HepG2 (cell line): ENCODE results near the gene TTN. TPM values are rescaled to one million over a fixed set of nuclear protein-coding genes. Genes with fewer than 3 reads are reported as not detected.
A peak's percentile ranks its signal among the peaks of the same experiment; 100 is the strongest.

Experiments
- CBFB ChIP-seq: sonication (generic); formaldehyde crosslinking; IDR thresholded peaks from 2 replicates; pipeline ENCODE4 v1.4.0; 2020; ENCODE audit warnings: missing genetic modification reagents
- ZFP36 ChIP-seq: fragments of 150-350 bp; IDR thresholded peaks from 2 replicates; pipeline ENCODE4 v1.6.1; 2018; ENCODE audit warnings: borderline replicate concordance, low read length, low read depth; ENCODE audit not compliant: partially characterized antibody
- ZNF543 ChIP-seq: sonication (generic); formaldehyde crosslinking; IDR thresholded peaks from 2 replicates; pipeline ENCODE4 v1.4.0; 2020; ENCODE audit warnings: mild to moderate bottlenecking, missing genetic modification reagents
- ZNF549 ChIP-seq: sonication (generic); formaldehyde crosslinking; IDR thresholded peaks from 2 replicates; pipeline ENCODE4 v1.5.0; 2020; ENCODE audit warnings: missing genetic modification reagents
- ZNF790 ChIP-seq: sonication (generic); formaldehyde crosslinking; IDR thresholded peaks from 2 replicates; pipeline ENCODE4 v1.8.0; 2022; ENCODE audit warnings: missing genetic modification reagents, mild to moderate bottlenecking, borderline replicate concordance
- polyA plus RNA-seq, 8 experiments: library from polyadenylated mRNA; depleted of rRNA in 3 of 8; stranded (reverse) in 7 of 8; unstranded in 1 of 8; fragments of >200 nt; fragmentation: Illumina TruSeq in 4 of 8; extraction: Trizol in 4 of 8; gene quantifications; 2 replicates each; pipeline versions ENCODE4 v1.2.1 to v1.2.3, GENCODE V29; 2011 to 2016; ENCODE audit warnings: low read depth in 4 of 8, missing spikeins in 1 of 8, mixed read lengths in 1 of 8; ENCODE audit not compliant: insufficient read depth in 1 of 8
- total RNA-seq, 5 experiments: library from RNA; depleted of rRNA; stranded (reverse); fragments of >200 nt; fragmentation: Illumina TruSeq; extraction: Trizol; gene quantifications; 2 replicates each; pipeline ENCODE4 v1.2.3, GENCODE V29; 2016; ENCODE audit warnings: low read depth in 1 of 5
- TF ChIP-seq, protein P1 (sequence below): sonication (generic); formaldehyde crosslinking; IDR thresholded peaks from 2 replicates; pipeline ENCODE4 v1.4.0; 2020; ENCODE audit warnings: missing genetic modification reagents
- TF ChIP-seq, protein P2 (sequence below), 2 experiments: sonication (generic) in 1 of 2; formaldehyde crosslinking in 1 of 2; IDR thresholded peaks; 2 replicates each; pipeline versions ENCODE4 v1.6.1 to v1.9.0; 2014 to 2022; ENCODE audit warnings: antibody characterized with exemption in 1 of 2, borderline replicate concordance in 1 of 2, inconsistent platforms in 1 of 2, low read depth in 1 of 2, missing genetic modification reagents in 1 of 2
- TF ChIP-seq, protein P3 (sequence below): sonication (generic); formaldehyde crosslinking; IDR thresholded peaks from 2 replicates; pipeline ENCODE4 v1.8.1; 2023; ENCODE audit warnings: mild to moderate bottlenecking, inconsistent platforms, moderate library complexity, missing genetic modification reagents, borderline replicate concordance
- TF ChIP-seq, protein P4 (sequence below): sonication (generic); formaldehyde crosslinking; IDR thresholded peaks from 2 replicates; pipeline ENCODE4 v1.8.1; 2023; ENCODE audit warnings: mild to moderate bottlenecking, missing genetic modification reagents

The TTN gene
- total and polyA plus RNA-seq, 2 of the 13 experiments (the other 11 are each of a cell fraction or from before 2014, with no cell fraction given) = under 0.01 TPM

DNA sequence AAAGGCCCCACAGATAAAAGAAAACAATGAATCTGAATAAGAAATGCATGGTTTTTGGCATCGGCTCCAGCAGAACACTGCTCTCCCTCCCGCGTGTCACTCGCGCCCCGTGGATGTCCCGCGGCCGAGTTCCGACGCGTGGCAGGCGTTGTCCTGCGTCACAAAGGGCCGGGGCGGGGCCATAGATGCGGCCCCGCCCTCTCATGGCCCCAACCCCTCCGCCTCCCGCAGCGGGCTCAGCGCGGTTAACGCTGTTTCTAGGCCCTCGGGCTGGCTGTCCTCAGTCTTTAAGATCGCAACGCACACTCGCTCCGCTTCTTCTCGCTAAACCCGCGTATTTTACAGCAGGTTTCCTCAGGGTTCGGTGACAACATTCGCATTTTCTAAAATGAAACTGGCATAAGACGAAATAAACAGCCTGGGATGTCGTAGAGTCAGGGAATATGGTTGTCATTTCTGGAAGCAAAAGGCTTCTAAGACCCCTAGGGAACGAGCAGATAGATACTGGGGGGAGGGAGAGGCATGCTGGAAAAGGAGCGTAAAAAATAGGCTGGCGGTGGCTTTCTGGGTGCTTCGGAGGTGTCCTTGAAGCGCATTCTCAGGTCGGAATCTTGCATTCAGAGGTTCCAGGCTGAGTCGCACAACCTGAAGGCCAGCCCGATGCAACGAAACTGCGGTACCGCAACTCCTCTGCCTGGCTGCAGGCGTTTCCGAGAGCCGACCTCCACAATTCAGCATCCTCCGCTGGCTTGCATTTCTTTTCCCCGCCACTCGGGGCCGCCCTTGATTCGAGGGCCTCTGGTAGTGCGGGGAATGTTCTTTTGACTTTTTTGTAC is 328.6 kb downstream of the TTN start, which contains the start of gene FKBP7 (continued):
- TF ChIP-seq, protein P1, sequence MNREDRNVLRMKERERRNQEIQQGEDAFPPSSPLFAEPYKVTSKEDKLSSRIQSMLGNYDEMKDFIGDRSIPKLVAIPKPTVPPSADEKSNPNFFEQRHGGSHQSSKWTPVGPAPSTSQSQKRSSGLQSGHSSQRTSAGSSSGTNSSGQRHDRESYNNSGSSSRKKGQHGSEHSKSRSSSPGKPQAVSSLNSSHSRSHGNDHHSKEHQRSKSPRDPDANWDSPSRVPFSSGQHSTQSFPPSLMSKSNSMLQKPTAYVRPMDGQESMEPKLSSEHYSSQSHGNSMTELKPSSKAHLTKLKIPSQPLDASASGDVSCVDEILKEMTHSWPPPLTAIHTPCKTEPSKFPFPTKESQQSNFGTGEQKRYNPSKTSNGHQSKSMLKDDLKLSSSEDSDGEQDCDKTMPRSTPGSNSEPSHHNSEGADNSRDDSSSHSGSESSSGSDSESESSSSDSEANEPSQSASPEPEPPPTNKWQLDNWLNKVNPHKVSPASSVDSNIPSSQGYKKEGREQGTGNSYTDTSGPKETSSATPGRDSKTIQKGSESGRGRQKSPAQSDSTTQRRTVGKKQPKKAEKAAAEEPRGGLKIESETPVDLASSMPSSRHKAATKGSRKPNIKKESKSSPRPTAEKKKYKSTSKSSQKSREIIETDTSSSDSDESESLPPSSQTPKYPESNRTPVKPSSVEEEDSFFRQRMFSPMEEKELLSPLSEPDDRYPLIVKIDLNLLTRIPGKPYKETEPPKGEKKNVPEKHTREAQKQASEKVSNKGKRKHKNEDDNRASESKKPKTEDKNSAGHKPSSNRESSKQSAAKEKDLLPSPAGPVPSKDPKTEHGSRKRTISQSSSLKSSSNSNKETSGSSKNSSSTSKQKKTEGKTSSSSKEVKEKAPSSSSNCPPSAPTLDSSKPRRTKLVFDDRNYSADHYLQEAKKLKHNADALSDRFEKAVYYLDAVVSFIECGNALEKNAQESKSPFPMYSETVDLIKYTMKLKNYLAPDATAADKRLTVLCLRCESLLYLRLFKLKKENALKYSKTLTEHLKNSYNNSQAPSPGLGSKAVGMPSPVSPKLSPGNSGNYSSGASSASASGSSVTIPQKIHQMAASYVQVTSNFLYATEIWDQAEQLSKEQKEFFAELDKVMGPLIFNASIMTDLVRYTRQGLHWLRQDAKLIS (CRISPR knock-in tag) = no peak
- TF ChIP-seq ZFP36 (no peak), CBFB (CRISPR knock-in tag) (no peak), ZNF790 (CRISPR knock-in tag) (no peak; the same call in 1 of the 2 replicates), ZNF543 (CRISPR knock-in tag) (0 out of 2 replicates have a peak, but pooled peaks have one; percentile 12), ZNF549 (CRISPR knock-in tag) (no peak)
- TF ChIP-seq, protein P2, sequence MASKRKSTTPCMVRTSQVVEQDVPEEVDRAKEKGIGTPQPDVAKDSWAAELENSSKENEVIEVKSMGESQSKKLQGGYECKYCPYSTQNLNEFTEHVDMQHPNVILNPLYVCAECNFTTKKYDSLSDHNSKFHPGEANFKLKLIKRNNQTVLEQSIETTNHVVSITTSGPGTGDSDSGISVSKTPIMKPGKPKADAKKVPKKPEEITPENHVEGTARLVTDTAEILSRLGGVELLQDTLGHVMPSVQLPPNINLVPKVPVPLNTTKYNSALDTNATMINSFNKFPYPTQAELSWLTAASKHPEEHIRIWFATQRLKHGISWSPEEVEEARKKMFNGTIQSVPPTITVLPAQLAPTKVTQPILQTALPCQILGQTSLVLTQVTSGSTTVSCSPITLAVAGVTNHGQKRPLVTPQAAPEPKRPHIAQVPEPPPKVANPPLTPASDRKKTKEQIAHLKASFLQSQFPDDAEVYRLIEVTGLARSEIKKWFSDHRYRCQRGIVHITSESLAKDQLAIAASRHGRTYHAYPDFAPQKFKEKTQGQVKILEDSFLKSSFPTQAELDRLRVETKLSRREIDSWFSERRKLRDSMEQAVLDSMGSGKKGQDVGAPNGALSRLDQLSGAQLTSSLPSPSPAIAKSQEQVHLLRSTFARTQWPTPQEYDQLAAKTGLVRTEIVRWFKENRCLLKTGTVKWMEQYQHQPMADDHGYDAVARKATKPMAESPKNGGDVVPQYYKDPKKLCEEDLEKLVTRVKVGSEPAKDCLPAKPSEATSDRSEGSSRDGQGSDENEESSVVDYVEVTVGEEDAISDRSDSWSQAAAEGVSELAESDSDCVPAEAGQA (IDR thresholded peaks at IDR 0.05; ENCODE audit: low read depth) = peak; percentile 74; the same call in 1 of the 2 replicates
- TF ChIP-seq, protein P2 (CRISPR knock-in tag; IDR thresholded peaks at IDR 0.05; ENCODE audit: borderline replicate concordance) = 0 out of 2 replicates have a peak, but pooled peaks have one; percentile 16
- TF ChIP-seq, protein P3, sequence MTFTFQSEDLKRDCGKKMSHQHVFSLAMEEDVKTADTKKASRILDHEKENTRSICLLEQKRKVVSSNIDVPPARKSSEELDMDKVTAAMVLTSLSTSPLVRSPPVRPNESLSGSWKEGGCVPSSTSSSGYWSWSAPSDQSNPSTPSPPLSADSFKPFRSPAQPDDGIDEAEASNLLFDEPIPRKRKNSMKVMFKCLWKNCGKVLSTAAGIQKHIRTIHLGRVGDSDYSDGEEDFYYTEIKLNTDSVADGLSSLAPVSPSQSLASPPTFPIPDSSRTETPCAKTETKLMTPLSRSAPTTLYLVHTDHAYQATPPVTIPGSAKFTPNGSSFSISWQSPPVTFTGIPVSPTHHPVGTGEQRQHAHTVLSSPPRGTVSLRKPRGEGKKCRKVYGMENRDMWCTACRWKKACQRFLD (CRISPR knock-in tag) = no peak
- TF ChIP-seq, protein P4, sequence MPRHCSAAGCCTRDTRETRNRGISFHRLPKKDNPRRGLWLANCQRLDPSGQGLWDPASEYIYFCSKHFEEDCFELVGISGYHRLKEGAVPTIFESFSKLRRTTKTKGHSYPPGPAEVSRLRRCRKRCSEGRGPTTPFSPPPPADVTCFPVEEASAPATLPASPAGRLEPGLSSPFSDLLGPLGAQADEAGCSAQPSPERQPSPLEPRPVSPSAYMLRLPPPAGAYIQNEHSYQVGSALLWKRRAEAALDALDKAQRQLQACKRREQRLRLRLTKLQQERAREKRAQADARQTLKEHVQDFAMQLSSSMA (CRISPR knock-in tag) = 0 out of 2 replicates have a peak, but pooled peaks have one; percentile 68
